ENCODE measurements around the gene DPY19L3.
"Not testable (repeated sequence)": the region's sequence is repeated elsewhere in the genome, so short reads cannot be mapped to it uniquely, and the experiment has no call there.

Gene DPY19L3

GRCh38 chr19:32442650-32443049, 37.1 kb downstream of the DPY19L3 start:
- DNase-seq (ENCODE audit: low read depth) = no peak

- DNase-seq (ENCODE audit: low read depth) = not testable (repeated sequence)
Observed at GRCh38 chr19:32447534-32447933, 42.0 kb downstream of the DPY19L3 start.

GRCh38 chr19:32448026-32448425, 42.5 kb downstream of the DPY19L3 start:
- no peak for DNase-seq (ENCODE audit: low read depth)

- no peak for DNase-seq (ENCODE audit: low read depth)
Observed at GRCh38 chr19:32450217-32450616, 44.6 kb downstream of the DPY19L3 start.

GRCh38 chr19:32453736-32454135, 48.2 kb downstream of the DPY19L3 start:
- DNase-seq (ENCODE audit: low read depth) = no peak

- DNase-seq (ENCODE audit: low read depth) = no peak
Observed at GRCh38 chr19:32456406-32456805, 50.8 kb downstream of the DPY19L3 start.

- DNase-seq (ENCODE audit: low read depth) = no peak
Observed at GRCh38 chr19:32457571-32458158, 52.1 kb downstream of the DPY19L3 start.

GRCh38 chr19:32458500-32459123, 53.0 kb downstream of the DPY19L3 start:
- DNase-seq (ENCODE audit: low read depth) = no peak

GRCh38 chr19:32459204-32459865, 53.8 kb downstream of the DPY19L3 start:
- DNase-seq (ENCODE audit: low read depth) = no peak

- no peak for DNase-seq (ENCODE audit: low read depth)
Observed at GRCh38 chr19:32460476-32460875, 54.9 kb downstream of the DPY19L3 start.

GRCh38 chr19:32464279-32464678, 58.7 kb downstream of the DPY19L3 start:
- DNase-seq (ENCODE audit: low read depth) = no peak

GRCh38 chr19:32465176-32465575, 59.6 kb downstream of the DPY19L3 start:
- DNase-seq (ENCODE audit: low read depth) = no peak

GRCh38 chr19:32469795-32470194, 64.2 kb downstream of the DPY19L3 start:
- DNase-seq (ENCODE audit: low read depth) = no peak

GRCh38 chr19:32471095-32471494, 65.5 kb downstream of the DPY19L3 start:
- no peak for DNase-seq (ENCODE audit: low read depth)

- no peak for DNase-seq (ENCODE audit: low read depth)
Observed at GRCh38 chr19:32471811-32472210, 66.2 kb downstream of the DPY19L3 start.

GRCh38 chr19:32475141-32476031, 69.8 kb downstream of the DPY19L3 start:
- no peak for DNase-seq (ENCODE audit: low read depth)

GRCh38 chr19:32476032-32476350, 70.4 kb downstream of the DPY19L3 start:
- no peak for DNase-seq (ENCODE audit: low read depth)

- DNase-seq (ENCODE audit: low read depth) = no peak
Observed at GRCh38 chr19:32480321-32480720, 74.8 kb downstream of the DPY19L3 start.

GRCh38 chr19:32483574-32483973, 78.0 kb downstream of the DPY19L3 start:
- DNase-seq (ENCODE audit: low read depth) = no peak

GRCh38 chr19:32489971-32490370, 84.4 kb downstream of the DPY19L3 start:
- DNase-seq (ENCODE audit: low read depth) = no peak

GRCh38 chr19:32497391-32497790, 91.8 kb downstream of the DPY19L3 start:
- DNase-seq (ENCODE audit: low read depth) = no peak

GRCh38 chr19:32498648-32499200, 93.2 kb downstream of the DPY19L3 start:
- DNase-seq (ENCODE audit: low read depth) = no peak
